HG03457 (cell line): Measurements from ENCODE around the gene C9orf78.
A peak's percentile ranks its signal among the peaks of the same experiment; 100 is the strongest.
"Not testable (repeated sequence)": the region's sequence is repeated elsewhere in the genome, so short reads cannot be mapped to it uniquely, and the experiment has no call there.

ENCODE experiments used
- ATAC-seq: cut with Tn5 transposase; IDR thresholded peaks from one replicate; pipeline ENCODE4 v1.9.1; 2021; ENCODE audit warnings: moderate number of reproducible peaks; ENCODE audit not compliant: unreplicated experiment

C9orf78 gene

DNA sequence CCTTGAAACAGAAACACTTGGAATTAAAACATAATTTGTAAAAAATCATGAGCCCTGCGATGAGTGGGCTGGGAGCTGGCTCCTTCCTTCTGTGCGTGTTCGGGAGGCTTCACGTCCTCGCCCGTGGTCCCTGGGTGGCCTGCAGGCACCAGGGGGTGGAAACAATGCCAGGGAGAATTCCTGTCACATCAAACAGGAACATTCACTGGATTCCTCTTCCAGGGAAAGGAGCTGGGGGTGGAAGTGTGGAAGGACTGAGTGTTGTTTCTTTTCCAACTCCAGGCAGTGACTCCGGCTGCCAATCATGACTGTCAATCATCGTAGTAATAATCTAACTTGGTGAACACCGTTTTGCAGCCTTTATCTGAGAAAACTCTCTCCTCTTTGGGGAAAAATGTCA lies 21.4 kb downstream of the C9orf78 start:
- no peak for ATAC-seq

DNA sequence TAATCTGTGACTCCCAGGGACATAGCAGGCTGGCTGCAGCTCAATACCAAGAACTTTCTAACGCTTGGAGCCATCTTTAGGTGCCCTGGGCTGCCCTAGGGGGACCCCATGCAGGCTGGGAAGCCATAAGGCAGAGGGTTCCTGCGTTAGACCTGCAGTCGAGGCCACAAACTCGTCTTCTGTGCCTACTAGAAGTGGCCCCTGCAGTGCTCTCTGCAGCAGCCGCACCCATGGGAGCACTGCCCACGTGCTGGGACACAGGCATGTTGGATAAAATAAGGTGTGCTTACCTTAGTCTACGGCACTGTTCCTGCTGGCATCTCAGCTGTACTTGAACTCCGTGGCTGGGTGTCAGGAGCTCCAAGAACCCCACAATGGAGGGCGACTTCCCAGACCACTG lies 22.7 kb downstream of the C9orf78 start:
- ATAC-seq = no peak

DNA sequence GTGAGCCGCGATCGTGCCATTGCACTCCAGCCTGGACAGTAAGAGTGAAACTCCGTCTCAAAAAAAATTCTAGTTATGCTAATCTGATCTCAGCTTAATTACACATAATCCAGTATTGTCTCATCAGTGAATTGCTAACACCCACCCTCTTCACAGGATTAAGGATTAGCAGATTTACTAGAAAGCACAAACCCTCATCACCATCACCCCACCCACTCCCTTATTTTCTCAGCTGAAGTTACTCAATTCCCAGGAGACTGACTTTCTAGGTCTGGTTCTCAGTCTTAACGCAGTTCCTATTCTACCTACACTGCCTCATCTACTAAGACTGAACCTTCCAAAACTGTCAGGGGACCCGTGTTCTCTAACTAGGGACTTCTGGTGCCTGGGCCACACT lies 23.1 kb downstream of the C9orf78 start:
- no peak for ATAC-seq

GRCh38 chr9:129810788-129811187 lies 24.3 kb downstream of the C9orf78 start:
- no peak for ATAC-seq

DNA sequence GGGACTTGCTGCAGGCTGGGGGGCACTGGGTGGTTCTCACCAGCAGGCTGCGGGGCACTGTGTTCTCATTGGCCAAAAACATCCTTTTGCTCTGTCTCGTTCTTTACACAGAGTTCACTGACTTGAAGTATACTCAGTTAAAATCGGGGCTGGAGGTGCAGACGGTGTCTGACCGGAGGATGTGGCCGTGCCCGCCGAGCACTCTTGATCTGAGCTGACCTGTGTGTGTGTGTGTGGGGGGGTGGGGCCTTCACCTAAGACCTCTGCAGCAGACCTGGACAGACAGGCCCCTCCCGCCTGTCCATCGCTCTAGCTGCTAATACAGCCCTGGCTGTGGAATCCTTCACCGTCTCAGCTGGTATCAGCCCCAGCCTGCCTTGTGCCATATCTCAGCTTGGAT lies 25.0 kb downstream of the C9orf78 start:
- no peak for ATAC-seq

GRCh38 chr9:129809346-129809745 lies 25.7 kb downstream of the C9orf78 start:
- no peak for ATAC-seq

- ATAC-seq = no peak
Observed at GRCh38 chr9:129806061-129806460, 29.0 kb downstream of the C9orf78 start.

DNA sequence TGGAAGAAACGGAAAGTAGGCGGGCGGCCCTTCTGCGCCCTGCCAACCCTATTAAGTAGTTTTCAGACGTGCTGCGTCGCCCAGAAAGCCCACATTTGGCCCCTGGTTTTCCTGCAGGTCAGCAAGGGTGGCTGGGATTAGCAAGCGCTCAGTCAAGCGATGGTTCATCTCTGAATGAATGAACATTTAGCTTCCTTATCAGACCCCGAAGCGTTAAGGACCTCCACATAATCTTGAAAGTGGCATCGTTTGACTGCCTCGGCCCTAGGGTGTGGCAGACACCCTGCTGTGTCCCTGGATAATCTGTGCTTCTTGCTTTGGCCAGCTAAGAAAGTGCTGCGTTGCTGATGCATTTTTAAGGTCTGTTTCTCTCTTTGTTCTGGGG lies 31.4 kb downstream of the C9orf78 start:
- ATAC-seq = no peak

GRCh38 chr9:129802833-129803675 lies 32.0 kb downstream of the C9orf78 start, which contains the start of gene TOR1B:
Gene TOR1B (plus strand): TSS chr9:129803184. CDS start chr9:129803213, 29 bp downstream.
- ATAC-seq = peak; percentile 74

- no peak for ATAC-seq
Observed at GRCh38 chr9:129801504-129801903, 33.6 kb downstream of the C9orf78 start.

GRCh38 chr9:129798973-129799372 lies 36.1 kb downstream of the C9orf78 start:
- no peak for ATAC-seq

DNA sequence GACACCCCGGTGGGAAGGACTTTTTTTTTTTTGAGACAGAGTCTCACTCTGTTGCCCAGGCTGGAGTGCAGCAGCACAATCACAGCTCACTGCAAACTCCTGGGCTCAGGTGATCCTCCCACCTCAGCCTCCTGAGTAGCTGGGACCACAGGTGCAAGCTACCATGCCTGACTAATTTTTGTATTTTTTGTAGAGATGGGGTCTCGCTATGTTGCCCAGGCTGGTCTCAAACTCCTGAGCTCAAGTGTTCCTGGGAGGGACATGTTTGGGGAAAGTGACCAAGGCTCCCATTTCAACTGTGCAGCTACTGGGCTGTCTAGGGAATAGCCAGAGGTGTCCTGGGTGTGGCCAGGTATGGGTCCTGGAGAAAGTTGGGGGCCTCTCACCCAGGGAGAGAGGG lies 39.0 kb downstream of the C9orf78 start:
- not testable (repeated sequence) for ATAC-seq

DNA sequence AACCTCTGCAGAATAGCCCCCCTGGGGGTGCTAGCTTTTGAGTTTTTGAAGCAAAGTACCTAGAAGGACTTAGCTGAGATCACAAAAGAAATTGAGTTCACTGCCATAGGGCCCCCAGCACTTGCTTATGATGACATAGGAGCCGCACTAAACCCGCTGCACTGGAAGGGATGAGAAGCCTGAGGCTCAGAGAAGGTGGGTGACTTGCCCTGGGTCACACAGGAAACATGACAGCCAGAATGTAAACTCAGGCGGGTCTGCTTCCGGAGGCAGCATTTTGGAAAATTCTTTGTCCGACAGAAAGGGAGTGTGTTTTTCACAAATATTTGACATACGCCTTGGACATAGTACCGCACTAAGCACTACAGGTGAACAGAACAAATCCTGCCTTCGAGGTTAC lies 40.5 kb downstream of the C9orf78 start:
- no peak for ATAC-seq

DNA sequence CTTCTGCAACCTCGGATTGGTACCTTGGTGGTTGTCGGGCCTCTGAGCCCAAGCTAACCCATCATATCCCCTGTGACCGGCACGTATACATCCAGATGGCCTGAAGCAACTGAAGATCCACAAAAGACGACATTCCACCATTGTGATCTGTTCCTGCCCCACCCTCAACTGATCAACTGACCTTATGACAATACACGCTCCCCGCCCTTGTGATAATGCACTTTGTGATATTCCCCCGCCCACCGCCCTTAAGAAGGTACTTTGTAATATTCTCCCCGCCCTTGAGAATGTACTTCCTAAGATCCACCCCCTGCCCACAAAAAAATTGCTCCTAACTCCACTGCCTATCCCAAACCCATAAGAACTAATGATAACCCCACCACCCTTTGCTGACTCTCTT lies 48.6 kb downstream of the C9orf78 start:
- no peak for ATAC-seq

DNA sequence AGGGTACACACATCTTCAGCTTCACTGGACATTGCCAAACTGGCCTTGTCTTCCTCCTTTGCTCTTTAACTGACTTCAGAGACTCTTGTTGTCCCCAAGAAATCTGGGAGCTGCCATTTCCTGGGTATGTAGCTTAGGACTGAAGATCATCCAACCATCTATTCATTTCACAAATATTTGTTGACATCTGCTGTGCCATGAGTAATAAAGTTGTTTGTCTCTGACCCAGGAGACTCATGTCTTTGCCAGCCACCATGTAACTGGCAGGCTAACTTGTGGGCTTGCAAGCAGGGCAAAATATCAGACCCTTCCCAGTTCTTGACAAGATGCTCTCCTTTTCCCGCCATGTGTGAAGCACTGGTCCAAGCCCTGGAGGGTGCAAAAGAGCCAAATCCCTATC lies 49.2 kb downstream of the C9orf78 start:
- no peak for ATAC-seq

DNA sequence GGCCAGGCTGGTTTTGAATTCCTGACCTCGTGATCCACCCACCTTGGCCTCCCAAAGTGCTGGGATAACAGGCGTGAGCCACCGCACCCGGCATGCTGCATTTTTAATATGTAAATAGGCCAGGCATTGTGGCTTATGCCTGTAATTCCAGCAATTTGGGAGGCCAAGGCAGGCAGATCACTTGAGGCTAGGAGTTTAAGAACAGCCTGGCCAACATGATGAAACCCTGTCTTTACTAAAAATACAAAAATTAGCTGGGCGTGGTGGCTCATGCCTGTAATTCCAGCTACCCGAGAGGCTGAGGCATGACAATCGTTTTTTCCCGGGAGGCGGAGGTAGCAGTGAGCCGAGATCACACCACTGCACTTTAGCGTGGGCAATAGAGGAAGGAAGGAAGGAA lies 50.1 kb downstream of the C9orf78 start:
- ATAC-seq = not testable (repeated sequence)

- no peak for ATAC-seq
Observed at GRCh38 chr9:129783516-129784361, 51.3 kb downstream of the C9orf78 start.

- ATAC-seq = no peak
Observed at GRCh38 chr9:129781981-129782380, 53.1 kb downstream of the C9orf78 start.

GRCh38 chr9:129781131-129781530 lies 53.9 kb downstream of the C9orf78 start:
- no peak for ATAC-seq

GRCh38 chr9:129779560-129780190 lies 55.4 kb downstream of the C9orf78 start:
- ATAC-seq = no peak

- ATAC-seq = no peak
Observed at GRCh38 chr9:129778469-129778868, 56.6 kb downstream of the C9orf78 start.

DNA sequence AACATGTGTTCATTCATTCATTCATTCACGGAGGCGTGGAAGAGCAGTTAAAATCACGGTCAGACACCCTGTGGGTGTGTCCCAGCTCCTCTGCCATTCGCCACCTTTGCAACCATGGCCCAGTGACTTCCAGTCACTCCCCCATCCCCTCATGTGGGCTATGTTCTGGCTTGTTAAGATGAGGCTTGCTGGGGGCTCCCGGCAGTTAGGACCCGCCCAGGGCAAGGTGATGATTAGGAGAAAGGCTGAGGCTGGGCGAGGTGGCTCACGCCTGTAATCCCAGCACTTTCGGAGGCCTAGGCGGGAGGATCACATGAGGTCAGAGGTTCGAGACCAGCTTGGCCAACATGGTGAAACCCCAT lies 57.3 kb downstream of the C9orf78 start:
- ATAC-seq = no peak
